Peyer's patch (tissue), 4 donors: ENCODE data around the gene ARMH3. TPM values are rescaled to one million over a fixed set of nuclear protein-coding genes. Genes with fewer than 3 reads are reported as not detected.
"Not testable (repeated sequence)": the region's sequence is repeated elsewhere in the genome, so short reads cannot be mapped to it uniquely, and the experiment has no call there.

Experiments
- DNase-seq, 3 donors: peaks; one replicate each; pipeline ENCODE4 v3.0.0-alpha.2; 2017 to 2019
- H3K27ac ChIP-seq, 4 donors: fragments of 200-600 bp; sonication (generic); one replicate each; pipeline ENCODE4 v1.5.1; 2016 to 2019
- H3K27me3 ChIP-seq, 2 donors: fragments of 200-600 bp; sonication (generic); one replicate each; pipeline ENCODE4 v1.5.1; 2019
- H3K36me3 ChIP-seq, 3 donors: fragments of 200-600 bp; sonication (generic); one replicate each; pipeline ENCODE4 v1.5.1; 2016 to 2019
- H3K4me1 ChIP-seq, 4 donors: fragments of 200-600 bp; sonication (generic); one replicate each; pipeline ENCODE4 v1.5.1; 2016 to 2019
- H3K4me3 ChIP-seq, 4 donors: fragments of 200-600 bp; sonication (generic); 1 replicate in 3 of 4; 2 replicates in 1 of 4; pipeline ENCODE4 v1.5.1; 2016 to 2019; ENCODE audit warnings: mild to moderate bottlenecking in 1 of 4
- H3K9me3 ChIP-seq, 4 donors: fragments of 200-600 bp; sonication (generic); one replicate each; pipeline ENCODE4 v1.5.1; 2016 to 2019; ENCODE audit warnings: mild to moderate bottlenecking in 1 of 4
- CTCF ChIP-seq, 6 experiments: fragments of 450-650 bp in 4 of 6; fragments of 200-600 bp in 2 of 6; sonication (generic) in 1 of 6; IDR thresholded peaks; one replicate each; pipeline ENCODE4 v1.5.1; 2017 to 2019; ENCODE audit warnings: antibody characterized with exemption in 6 of 6, mild to moderate bottlenecking in 3 of 6, moderate library complexity in 1 of 6
- POLR2A ChIP-seq, 2 donors: fragments of 450-650 bp; IDR thresholded peaks; one replicate each; pipeline ENCODE4 v1.5.1; 2017; ENCODE audit warnings: antibody characterized with exemption in 2 of 2, mild to moderate bottlenecking in 2 of 2, moderate library complexity in 2 of 2
- total RNA-seq, 4 donors: library from RNA; depleted of rRNA; stranded (reverse); fragments of >200 nt; gene quantifications; one replicate each; pipeline ENCODE4 v1.1.0, GENCODE V29; 2016

ARMH3 gene
- total RNA-seq, 4 donors from 2014 or later = 15.8 to 29.2 (median 23.0) TPM

GRCh38 chr10:102007796-102008195 is 48.2 kb downstream of the ARMH3 start:
- no peaks in the 10 kb centered on the region for H3K27me3 ChIP-seq
- H3K4me3 ChIP-seq = no peak overlapping the region
- no peak for DNase-seq
- peaks cover 0 to 4% (median 0%) of the 10 kb centered on the region in 4 donors for H3K4me1 ChIP-seq
- H3K9me3 ChIP-seq = no peaks in the 10 kb centered on the region
- H3K36me3 ChIP-seq = peaks cover 0 to 64% (median 0%) of the 10 kb centered on the region in 3 donors
- TF ChIP-seq CTCF (IDR thresholded peaks at IDR 0.05) = no peak
- TF ChIP-seq POLR2A (IDR thresholded peaks at IDR 0.05) = no peak
- no peak overlapping the region for H3K27ac ChIP-seq

- H3K27me3 ChIP-seq, H3K4me3 ChIP-seq, H3K9me3 ChIP-seq, DNase-seq, H3K4me1 ChIP-seq, H3K27ac ChIP-seq: not testable (repeated sequence)
- H3K36me3 ChIP-seq = peaks cover 0 to 64% (median 0%) of the 10 kb centered on the region in 3 donors
Observed at GRCh38 chr10:102007031-102007430, 48.9 kb downstream of the ARMH3 start.

GRCh38 chr10:102004376-102004775 is 51.6 kb downstream of the ARMH3 start:
- H3K27me3 ChIP-seq = no peaks in the 10 kb centered on the region
- H3K36me3 ChIP-seq = peaks cover 0 to 73% (median 0%) of the 10 kb centered on the region in 3 donors
- no peak overlapping the region for H3K4me3 ChIP-seq
- no peak for DNase-seq
- H3K9me3 ChIP-seq = no peaks in the 10 kb centered on the region
- TF ChIP-seq POLR2A (IDR thresholded peaks at IDR 0.05) = no peak
- TF ChIP-seq CTCF (IDR thresholded peaks at IDR 0.05) = no peak
- H3K4me1 ChIP-seq = peaks cover 0 to 13% (median 0%) of the 10 kb centered on the region in 4 donors
- H3K27ac ChIP-seq = no peak overlapping the region

- Histone ChIP-seq H3K9me3 (no peaks in the 10 kb centered on the region), H3K36me3 (peaks cover 0 to 65% (median 0%) of the 10 kb centered on the region in 3 donors), H3K27ac (no peak overlapping the region), H3K4me3 (no peak overlapping the region), H3K27me3 (no peaks in the 10 kb centered on the region), H3K4me1 (peaks cover 0 to 13% (median 0%) of the 10 kb centered on the region in 4 donors)
- no peak for DNase-seq
- no peak for TF ChIP-seq POLR2A (IDR thresholded peaks at IDR 0.05)
- TF ChIP-seq CTCF (IDR thresholded peaks at IDR 0.05) = no peak
Observed at GRCh38 chr10:102003541-102003940, 52.4 kb downstream of the ARMH3 start.

- Histone ChIP-seq H3K27ac (peak overlapping the region in 1 of 4 donors; percentile 59), H3K4me1 (peaks cover 0 to 13% (median 0%) of the 10 kb centered on the region in 4 donors), H3K36me3 (peaks cover 0 to 57% (median 0%) of the 10 kb centered on the region in 3 donors), H3K9me3 (no peaks in the 10 kb centered on the region), H3K4me3 (no peak overlapping the region), H3K27me3 (no peaks in the 10 kb centered on the region)
- DNase-seq = peak in 2 of 3 donors; percentile 37 to 50
- TF ChIP-seq POLR2A (IDR thresholded peaks at IDR 0.05) (no peak), CTCF (IDR thresholded peaks at IDR 0.05) (no peak)
Observed at GRCh38 chr10:102001435-102002068, 54.4 kb downstream of the ARMH3 start.

GRCh38 chr10:101997803-101998202 is 58.2 kb downstream of the ARMH3 start:
- H3K4me1 ChIP-seq = peaks cover 0 to 13% (median 0%) of the 10 kb centered on the region in 4 donors
- TF ChIP-seq POLR2A (IDR thresholded peaks at IDR 0.05) (no peak), CTCF (IDR thresholded peaks at IDR 0.05) (no peak)
- no peaks in the 10 kb centered on the region for H3K9me3 ChIP-seq
- H3K4me3 ChIP-seq = no peak overlapping the region
- DNase-seq = no peak
- peaks cover 0 to 44% (median 0%) of the 10 kb centered on the region in 3 donors for H3K36me3 ChIP-seq
- no peak overlapping the region for H3K27ac ChIP-seq
- no peaks in the 10 kb centered on the region for H3K27me3 ChIP-seq
